ENCODE data around the gene PEMT.
"Not testable (repeated sequence)": the region's sequence is repeated elsewhere in the genome, so short reads cannot be mapped to it uniquely, and the experiment has no call there.

Gene PEMT

DNA sequence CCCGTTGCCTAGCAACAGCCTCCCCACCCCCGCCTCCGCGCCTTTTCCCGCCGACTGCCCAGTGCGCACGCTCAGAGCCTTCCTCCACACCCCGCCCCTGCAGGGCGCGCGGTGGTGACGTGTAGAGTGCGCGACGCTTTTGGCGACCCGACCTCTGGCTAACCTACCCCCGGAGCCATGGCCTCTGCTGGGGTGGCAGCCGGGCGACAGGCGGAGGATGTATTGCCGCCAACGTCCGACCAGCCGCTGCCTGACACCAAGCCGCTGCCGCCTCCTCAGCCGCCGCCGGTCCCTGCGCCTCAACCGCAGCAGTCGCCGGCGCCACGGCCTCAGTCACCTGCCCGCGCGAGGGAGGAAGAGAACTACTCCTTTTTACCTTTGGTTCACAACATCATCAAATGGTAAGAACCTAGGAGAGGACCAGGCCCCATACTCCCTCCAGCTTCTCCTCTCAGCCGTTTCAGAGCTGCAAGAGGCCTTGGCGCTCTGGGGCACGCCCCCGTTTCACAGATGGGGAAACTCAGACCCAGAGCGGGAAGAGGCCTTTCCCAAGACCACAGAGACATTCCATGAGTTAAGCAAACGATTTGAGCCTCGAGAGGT, 114.5 kb downstream of the PEMT start, which contains the start of gene MED9:
Gene MED9 (plus strand): TSS at position 136 of the 603 bp plus-strand sequence. CDS start 42 bp downstream, at position 178.
- DNase-seq = peak; percentile 96

DNA sequence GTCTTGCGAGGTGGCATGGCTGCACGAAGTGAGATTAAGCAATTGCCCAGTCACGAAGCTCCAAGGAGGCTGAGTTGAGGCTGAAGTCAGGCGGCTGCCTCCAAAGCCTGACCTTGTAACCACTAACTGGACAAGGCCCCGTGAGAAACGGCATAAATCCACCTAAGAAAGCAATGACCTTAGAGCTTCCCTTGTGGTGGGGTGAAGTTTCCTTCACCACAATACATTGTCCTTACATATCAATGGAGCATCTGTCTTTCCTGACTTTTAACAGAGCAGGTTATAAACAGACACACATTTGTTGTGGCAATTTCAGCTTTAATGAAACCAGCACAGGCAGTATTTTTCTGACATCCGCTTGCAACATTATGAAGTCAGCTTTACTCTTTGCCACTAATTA, 117.2 kb downstream of the PEMT start:
- DNase-seq = no peak

DNA sequence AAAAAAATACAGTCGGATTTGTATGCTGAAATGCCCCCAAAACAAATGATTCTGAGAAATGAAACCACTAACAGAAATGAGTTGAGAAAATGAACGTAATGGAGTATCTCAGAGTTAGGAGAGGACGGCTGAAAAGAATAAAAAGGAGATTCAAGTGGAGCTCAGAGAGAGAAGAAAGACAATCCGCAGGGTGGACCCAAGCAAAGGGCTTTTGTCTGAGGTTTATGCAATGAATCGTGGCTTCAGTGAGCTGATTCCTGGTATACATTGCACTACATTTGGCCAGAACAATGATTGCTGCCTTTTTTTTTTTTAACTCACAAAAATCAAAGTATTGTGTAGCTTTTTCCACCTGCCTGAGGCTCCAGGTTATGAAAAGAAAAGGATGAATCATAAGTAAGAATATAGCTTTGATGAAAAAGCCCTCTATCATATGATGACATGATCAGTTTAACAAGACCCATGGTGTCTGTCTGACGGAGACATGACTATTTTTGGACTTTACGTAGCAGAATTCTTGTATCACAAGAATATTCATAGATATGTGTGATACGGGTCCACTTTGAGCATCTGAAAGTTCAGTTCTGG, 119.1 kb downstream of the PEMT start:
- no peak for DNase-seq

DNA sequence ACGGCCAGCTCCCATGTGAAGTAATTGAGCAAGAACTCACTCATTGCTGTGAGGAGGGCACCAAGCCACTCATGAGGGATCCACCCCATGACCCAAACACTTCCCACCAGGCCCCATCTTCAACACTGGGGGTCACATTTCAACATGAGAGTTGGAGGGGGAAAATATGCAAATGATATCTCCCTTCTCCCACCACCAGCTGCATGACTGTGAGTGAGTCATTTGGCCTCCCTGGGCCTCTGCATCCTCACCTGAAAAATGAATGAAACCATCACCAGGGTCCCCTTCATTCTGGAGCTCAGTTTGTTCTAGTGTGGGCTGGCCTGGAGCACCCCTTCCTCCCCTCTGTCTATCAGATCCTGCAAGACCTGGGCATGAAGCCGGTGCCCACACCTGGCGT, 121.5 kb downstream of the PEMT start:
- DNase-seq = no peak

DNA sequence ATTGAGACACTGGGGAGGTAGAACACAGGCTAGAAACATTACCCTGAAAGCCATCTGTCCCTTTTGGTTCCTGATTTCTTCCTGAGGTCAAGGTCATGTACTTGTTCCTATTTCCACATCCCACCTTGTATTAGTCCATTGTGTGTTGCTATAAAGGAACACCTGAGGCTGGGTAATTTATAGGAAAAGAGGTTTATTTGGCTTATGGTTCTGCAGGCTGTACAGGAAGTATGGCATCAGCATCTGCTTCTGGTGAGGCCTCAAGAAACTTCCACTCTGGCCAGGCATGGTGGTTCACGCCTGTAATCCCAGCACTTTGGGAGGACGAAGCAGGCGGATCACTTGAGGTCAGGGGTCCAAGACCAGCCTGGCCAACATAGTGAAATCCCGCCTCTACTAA, 122.2 kb downstream of the PEMT start:
- no peak for DNase-seq

DNA sequence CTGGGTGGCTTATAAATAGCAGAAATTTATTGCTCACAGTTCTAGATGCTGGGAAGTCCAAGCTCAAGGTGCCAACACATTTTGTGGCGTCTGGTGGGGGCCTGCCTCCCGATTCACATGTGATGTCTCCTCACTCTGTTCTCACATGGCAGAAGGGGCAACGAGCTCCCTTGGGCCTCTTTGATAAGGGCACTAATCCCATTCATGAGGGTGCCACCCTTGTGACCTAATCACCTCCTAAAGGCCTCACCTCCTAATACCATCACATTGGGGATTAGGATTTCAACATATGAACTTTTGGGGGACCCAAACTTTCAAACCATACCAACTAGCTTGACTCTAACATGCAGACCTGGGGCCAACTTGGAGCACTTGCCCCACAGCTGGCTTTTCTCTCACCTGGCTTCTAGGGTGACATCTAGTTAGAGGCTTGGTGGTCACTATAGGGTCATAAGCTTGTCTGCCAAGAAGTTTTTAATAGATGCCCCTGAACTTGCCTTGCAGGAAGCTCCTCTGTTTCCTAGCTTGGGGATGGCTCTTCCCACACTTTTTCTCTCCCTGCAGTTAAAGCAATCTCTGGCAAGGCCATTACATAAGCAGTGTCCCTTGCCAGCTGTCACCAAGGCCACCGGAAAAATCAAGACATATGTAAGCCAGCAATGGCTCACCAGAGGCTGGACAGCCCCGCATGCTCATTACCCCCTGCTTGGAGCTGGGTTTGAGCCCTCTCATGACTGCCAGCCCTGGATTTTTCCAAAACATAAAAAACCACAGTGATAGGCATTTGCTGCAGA, 123.1 kb downstream of the PEMT start:
- DNase-seq = no peak

DNA sequence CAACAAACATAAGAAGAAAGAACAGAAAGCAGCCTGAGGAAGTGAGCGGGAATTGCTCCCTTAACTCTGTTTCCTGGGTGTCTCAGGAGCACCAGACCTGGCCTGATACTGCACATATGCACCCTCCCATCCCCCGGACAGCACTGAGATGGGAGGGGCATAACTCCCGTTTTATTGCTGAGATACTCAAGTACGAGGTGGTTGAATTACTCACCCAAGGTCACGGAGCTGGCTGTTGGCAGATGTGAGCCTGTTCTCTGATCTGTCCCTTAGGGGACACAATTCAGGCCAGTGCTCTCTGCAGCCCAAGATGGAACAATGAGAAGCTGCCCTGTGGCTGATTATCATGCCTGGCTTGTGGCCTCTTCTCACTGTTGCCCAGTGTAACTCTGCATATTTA, 123.8 kb downstream of the PEMT start:
- DNase-seq = no peak

DNA sequence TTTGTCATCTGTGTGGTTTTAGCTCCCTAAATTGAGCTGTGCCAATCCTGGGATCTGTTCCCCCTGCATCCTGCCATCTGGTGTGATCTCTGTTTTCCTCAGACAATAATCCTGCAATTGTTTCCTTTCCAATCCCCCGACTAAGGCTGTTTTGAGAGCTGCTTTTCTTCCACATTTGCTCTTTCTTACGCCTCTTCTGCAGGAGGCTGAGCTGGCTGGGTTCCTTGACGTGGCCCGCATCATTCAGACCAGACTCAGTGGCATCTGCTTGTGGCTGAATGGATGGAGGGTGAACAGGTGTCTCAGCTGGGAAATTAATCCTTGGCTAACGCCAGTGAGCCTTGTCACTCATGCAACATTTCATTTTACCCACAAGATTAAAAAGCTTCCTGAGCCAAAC, 124.5 kb downstream of the PEMT start:
- DNase-seq = no peak

DNA sequence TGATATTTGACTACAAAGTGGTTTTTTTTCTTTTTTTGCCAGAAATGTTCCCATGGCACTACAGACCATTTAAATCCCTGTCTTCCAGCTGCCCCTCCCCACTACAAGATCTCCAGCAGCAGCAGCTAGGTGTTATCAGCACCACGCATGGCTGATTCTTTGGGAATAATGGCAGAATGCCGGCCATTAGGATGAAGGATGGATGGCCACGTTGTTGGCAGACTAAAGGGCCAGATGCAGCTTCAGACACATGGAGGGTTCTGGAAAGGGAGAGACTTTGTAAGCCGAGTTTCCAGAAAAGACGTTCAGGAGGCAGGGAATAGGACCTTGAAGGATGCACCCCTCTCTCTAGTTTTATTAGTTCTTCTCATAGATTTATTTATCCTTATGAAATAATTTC, 125.0 kb downstream of the PEMT start:
- DNase-seq = no peak

DNA sequence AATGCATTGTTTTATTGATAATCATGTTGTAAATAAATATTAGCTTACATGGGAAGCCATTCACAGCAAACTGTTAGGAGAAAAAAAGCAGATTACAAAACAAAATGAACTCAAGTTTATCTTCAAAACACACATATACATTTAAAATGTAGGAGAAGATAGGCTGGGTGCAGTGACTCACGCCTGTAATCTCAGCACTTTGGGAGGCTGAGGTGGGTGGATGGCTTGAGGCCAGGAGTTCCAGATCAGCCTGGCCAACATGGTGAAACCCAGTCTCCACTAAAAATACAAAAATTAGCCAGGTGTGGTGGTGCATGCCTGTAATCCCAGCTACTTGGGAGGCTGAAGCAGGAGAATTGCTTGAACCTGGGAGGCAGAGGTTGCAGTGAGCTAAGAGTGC, 125.6 kb downstream of the PEMT start:
- not testable (repeated sequence) for DNase-seq

DNA sequence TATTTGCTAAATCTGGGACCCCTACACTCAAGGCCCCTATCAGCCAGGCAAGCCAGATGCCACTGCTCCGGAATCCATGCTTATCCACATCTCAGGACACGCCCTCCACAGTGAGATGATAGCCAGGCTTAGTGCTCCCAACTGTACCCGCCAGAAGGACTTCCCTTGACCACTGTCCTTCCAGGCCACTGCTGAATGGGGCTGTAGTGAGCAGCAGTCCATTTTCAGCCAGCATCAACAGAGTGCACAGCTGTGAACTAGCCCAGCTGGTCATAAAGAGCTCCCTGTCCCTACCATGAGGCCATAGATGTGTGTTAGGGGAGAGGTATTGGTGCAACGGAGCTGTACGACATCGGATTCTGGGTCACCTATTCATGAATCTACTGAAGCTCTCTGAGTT, 127.7 kb downstream of the PEMT start:
- no peak for DNase-seq

DNA sequence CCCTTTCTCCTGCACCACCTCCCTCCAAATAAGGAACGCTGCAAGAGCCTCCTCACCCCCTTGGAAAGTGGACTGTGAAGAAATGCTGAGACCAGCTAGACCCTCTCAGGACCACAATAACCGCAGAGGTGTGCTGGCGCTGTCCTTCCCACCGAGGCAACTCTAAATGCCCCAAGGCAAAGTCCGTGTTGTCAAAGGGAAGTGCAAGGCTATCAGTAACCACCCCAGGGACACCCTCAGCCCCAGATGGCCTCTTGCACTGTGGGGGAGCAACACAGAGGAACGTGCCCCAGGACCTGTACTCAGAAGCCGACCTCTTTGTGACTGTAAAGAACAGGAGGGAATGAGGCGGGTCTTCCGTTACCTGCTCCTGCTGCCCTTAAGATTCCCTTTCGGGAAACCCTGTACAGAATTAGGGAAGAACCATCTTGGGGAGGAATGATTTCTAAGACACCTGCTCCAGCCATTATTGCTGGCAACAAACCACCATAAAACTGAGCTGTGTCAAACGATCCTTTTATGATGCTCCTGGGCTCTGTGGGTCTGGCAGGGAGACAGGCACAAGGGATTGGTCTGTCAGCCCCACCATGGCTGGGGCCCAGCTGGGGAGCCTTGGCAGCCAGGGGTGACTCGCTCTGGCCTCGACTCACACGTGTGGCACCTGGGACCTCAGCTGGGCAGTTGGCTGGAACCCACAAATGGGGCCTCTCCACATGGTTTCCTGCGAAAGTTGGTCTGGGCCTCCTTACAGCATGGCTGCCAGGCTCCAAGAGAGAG, 129.3 kb downstream of the PEMT start:
- no peak for DNase-seq

DNA sequence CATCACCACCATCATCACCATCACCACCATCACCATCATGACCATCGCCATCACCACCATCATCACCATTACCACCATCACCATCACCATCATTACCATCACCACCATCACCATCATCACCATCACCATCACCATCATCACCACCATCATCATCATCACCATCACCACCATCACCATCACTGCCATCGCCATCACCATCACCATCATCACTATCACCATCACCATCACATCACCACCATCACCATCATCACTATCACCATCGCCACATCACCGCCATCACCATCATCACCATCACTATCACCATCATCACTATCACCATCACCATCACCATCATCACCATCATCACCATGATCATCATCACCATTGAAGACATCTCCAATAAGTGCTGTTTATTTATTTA, 131.5 kb downstream of the PEMT start:
- DNase-seq = no peak

DNA sequence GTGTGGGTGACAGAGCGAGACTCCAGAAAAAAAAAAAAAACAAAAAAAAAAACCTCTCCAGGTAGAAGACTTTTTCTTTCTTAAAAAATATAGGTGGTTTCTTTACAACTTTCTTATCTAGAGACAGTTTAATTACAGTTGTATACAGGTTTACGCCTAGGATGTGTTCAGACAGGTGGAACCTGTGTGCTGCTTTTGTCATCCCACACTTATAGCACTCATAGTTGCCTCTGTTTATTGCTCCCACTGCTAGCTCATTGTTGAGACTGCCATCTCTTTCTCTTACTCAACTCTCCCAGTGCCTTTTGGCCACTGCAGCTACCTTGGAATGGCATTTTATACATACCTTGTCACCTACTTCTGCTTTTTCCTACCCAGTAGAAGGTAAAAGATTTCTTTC, 133.8 kb downstream of the PEMT start:
- no peak for DNase-seq

DNA sequence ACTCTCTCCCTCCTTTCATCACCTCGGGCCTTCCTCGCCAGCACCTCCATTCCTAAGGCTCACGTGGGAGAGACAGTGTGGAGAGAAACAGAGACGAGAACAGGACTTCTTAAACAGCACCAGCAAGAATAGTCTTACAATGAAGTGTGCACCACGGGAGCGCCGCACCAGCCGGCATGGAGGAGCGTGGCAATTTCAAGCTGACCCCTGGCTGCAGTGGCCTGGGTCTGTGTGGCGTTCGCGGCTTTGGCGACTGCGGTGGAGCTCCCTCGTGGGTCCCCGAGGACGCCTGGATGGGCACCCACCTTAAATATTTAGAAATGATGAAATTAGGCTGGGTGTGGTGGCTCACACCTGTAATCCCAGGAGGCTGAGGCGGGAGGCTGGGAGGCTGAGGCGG, 135.3 kb downstream of the PEMT start:
- no peak for DNase-seq
